Measurements from ENCODE around the gene LEMD3. TPM values are rescaled to one million over a fixed set of nuclear protein-coding genes. Genes with fewer than 3 reads are reported as not detected.

The LEMD3 gene
- polyA plus RNA-seq = 19.9 and 22.1 TPM in 2 replicates

GRCh38 chr12:65169320-65170208 is at the start of gene LEMD3:
Gene LEMD3, plus strand, starts transcription at chr12:65169583. Its CDS starts 14 bp downstream, at chr12:65169597.

GRCh38 chr12:65121049-65121955 is 48.1 kb upstream of the LEMD3 start, which contains the start of gene WIF1:
Gene WIF1, minus strand, starts transcription at chr12:65121305. Its CDS starts 114 bp downstream, at chr12:65121191.

GRCh38 chr12:65278576-65279368 is 109.4 kb downstream of the LEMD3 start, which contains the start of gene MSRB3:
Gene MSRB3, plus strand, starts transcription at chr12:65278683. Its CDS starts 29,897 bp downstream, at chr12:65308580.

Other genes starting within 250 kb of the LEMD3 start
- 14.1 and 14.3 TPM in 2 replicates for gene WIF1, start 48.3 kb upstream of the LEMD3 start, polyA plus RNA-seq
- gene MSRB3, start 109.1 kb downstream of the LEMD3 start, polyA plus RNA-seq = 8.8 and 9.2 TPM in 2 replicates